GM21367 (cell line): ENCODE data around the gene LCK.
"Not testable (repeated sequence)": the region's sequence is repeated elsewhere in the genome, so short reads cannot be mapped to it uniquely, and the experiment has no call there.

Source experiments
- ATAC-seq: cut with Tn5 transposase; IDR thresholded peaks from one replicate; pipeline ENCODE4 v1.9.1; 2021; ENCODE audit not compliant: unreplicated experiment

The LCK gene

DNA sequence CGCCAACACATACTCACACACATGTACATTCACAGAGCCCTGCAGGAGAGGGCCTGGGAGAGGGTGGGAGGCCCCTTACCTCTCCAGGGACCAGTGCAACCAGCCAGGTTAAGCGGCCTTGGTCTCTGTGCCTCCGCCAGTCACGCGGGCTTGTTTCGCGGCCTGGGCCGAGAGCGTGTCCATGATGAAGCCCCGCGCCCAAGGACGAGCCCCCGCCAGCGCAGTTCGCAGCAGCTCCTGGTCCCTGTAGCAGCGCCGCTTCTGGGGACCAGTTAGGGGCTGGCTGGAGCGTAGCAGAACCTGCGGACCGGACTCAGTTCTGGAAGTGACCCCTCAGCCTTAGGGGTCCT is 11.3 kb upstream of the LCK start:
- ATAC-seq, result no peak

- ATAC-seq, result no peak
Measured at GRCh38 chr1:32240140-32240951, 10.7 kb upstream of the LCK start.

- ATAC-seq, result no peak
Measured at GRCh38 chr1:32241001-32241763, 9.9 kb upstream of the LCK start.

DNA sequence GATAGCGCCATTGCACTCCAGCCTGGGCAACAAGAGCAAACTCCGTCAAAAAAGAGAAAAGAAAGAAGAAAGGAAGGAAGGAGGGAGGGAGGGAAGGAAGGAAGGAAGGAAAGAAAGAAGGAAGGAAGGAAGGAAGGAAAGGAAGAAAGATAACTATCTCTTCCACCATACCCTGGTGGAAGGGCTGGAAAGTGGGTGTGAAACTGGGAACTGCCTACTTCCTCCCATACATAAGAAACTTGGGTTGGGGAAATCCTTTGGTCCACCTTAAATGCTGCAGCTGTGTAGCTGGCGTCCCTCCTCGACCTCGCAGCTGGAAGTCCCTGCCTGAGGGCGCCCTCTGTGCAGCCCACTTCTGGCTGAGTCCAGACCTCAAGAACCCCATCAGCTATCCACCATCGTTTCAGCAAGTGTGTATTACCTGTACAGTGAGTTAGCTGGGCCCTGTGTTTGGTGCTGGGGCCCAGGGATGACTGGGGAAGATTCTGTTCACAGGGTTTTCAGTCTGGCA is 8.7 kb upstream of the LCK start:
- ATAC-seq, result no peak

DNA sequence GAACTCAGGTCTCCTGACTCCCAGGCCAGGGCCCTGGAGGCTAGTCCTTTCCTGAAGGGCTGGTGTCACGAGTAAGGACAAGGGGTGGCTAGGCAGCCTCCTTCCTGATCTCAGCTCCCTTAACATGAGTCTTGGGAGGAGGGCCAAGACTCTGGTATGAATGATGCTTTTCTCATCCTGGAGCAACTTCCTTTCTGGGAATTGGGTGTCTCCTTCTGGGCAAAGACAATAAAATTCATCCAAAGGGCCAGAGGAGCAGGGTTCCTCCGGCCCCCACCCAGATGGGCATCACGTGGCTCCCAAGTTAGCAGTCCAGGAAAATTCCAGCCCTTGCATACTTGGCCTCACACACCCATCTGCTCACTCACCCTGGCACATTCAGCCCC is 4.2 kb upstream of the LCK start, which contains the start of gene FAM167B:
Gene FAM167B, plus strand, starts transcription at position 335 of the 386 bp plus-strand sequence. CDS start 200 bp downstream, outside the sequence.
- ATAC-seq, result no peak

DNA sequence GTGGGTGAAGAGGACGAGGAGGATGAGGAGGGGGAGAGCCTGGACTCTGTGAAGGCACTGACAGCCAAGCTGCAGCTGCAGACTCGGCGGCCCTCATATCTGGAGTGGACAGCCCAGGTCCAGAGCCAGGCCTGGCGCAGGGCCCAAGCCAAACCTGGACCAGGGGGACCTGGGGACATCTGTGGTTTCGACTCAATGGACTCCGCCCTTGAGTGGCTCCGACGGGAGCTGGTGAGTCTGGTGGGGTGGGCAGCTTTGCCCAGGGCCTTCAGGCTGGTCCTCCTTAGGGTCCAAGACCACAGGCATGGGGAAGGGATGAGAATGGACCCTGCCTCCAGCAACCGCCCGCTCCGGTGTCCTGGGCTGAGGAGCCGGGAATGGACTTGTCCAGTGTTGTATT is 3.6 kb upstream of the LCK start:
- no peak for ATAC-seq

DNA sequence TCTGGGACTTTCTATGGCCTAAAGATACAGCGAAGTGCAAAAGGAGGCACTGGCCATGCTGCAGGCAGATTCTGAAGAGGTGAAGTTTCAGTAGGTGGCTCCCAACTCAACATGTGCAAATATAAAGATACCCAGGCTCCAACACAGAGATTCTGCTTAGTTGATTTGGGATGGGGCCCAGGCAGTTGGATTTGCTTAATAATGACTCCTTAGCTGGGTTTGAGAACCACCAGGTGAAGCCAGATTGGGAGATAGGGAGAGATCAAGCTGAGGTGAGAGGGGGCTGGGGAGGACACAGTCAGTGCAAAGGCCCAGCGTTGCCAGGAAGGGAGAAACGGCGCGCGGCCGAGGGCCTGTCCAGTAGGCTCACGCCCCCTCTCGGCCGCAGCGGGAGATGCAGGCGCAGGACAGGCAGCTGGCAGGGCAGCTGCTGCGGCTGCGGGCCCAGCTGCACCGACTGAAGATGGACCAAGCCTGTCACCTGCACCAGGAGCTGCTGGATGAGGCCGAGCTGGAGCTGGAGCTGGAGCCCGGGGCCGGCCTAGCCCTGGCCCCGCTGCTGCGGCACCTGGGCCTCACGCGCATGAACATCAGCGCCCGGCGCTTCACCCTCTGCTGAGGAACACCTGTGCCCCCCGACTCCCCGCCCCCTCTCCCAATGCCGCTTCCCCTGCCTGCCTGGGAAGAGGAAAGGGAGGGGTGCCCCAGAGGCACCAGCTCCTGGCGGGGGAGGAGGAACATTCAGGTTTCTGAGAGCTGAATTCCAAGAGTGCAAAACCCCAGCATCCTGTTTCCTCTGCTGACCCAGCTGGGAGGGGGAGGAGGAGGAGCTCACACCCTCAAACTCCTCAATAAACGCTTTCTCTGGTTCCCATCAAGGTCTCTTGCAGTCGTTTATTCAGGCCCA is 2.8 kb upstream of the LCK start:
- no peak for ATAC-seq

DNA sequence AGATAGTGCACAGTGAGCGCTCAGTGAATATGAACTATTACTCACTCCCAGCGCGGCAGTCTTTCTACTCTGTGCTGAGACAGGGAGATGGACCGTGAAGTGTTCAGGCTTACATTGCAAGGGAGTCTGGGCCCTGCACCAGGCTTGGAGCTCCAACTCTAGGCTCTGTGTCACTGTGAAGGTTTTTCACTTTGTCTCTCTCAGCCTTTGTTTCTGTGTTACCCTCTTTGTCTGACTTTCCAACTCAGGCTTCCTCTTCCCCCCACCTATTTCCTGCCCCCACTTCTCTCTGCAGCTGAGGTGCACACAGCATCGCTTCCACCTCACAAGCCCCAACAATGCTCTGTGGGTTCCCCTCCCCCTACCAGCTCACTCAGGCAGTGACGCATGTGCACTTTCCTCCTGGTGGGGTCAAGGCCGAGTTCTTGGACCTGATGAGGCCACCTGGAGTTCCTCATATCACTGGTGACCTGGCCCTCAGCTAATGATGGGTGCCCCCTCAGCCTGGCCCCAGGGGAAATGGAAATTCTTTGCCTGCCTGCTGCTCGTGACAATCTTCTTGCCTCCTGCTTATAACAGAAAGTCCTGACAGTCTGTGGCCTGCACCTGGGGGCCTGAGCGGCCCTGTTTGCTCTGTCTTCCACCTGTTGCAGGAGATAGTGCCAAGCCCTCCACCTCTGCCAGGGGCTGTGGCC is 1.1 kb upstream of the LCK start:
- ATAC-seq, result peak; percentile 34

GRCh38 chr1:32255072-32256071 is 4.3 kb downstream of the LCK start:
- ATAC-seq, result no peak

- ATAC-seq, result no peak
Measured at GRCh38 chr1:32256473-32257226, 5.6 kb downstream of the LCK start.

GRCh38 chr1:32257227-32257508 is 6.1 kb downstream of the LCK start:
- ATAC-seq, result no peak

DNA sequence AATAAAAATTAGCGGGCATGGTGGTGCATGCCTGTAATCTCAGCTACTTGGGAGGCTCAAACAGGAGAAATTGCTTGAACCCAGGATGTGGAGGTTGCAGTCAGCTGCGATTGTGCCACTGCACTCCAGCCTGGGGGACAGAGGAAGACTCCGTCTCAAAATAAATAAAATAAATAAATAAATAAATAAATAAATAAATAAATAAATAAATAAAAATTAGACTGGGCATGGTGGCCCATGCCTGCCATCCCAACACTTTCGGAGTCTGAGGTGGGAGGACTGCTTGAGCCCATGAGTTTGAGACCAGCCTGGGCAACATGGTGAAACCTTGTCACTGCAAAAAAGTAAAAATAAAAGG is 12.2 kb downstream of the LCK start:
- ATAC-seq, result not testable (repeated sequence)

- ATAC-seq, result no peak
Measured at GRCh38 chr1:32263744-32264143, 12.7 kb downstream of the LCK start.

- ATAC-seq, result no peak
Measured at GRCh38 chr1:32265846-32266245, 14.8 kb downstream of the LCK start.

GRCh38 chr1:32266921-32267591 is 16.0 kb downstream of the LCK start:
- no peak for ATAC-seq

DNA sequence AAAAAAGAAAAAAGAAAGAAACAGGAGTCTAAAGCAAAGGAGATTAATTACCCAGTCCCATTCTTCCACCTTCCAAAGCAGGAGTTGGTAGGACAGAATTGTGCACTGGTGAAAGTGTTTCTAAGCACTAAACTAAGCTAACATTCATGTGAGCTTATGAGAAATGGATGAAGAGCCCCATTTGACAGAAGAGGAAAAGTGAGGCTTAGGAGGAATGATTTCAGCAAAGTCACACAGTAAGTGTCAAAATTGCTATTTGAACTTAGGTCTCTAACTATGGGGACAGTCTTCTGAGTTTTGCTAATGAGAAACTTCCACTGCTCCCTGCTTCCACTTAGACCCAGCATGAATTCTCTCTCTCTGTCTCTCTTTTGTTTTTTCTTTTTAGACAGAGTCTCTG is 18.7 kb downstream of the LCK start:
- no peak for ATAC-seq

GRCh38 chr1:32272557-32273390 is 21.7 kb downstream of the LCK start:
- no peak for ATAC-seq
